ENCODE measurements around the gene DACT1. TPM values are rescaled to one million over a fixed set of nuclear protein-coding genes. Genes with fewer than 3 reads are reported as not detected.
"Not testable (repeated sequence)": the region's sequence is repeated elsewhere in the genome, so short reads cannot be mapped to it uniquely, and the experiment has no call there.

Gene DACT1, protein sequence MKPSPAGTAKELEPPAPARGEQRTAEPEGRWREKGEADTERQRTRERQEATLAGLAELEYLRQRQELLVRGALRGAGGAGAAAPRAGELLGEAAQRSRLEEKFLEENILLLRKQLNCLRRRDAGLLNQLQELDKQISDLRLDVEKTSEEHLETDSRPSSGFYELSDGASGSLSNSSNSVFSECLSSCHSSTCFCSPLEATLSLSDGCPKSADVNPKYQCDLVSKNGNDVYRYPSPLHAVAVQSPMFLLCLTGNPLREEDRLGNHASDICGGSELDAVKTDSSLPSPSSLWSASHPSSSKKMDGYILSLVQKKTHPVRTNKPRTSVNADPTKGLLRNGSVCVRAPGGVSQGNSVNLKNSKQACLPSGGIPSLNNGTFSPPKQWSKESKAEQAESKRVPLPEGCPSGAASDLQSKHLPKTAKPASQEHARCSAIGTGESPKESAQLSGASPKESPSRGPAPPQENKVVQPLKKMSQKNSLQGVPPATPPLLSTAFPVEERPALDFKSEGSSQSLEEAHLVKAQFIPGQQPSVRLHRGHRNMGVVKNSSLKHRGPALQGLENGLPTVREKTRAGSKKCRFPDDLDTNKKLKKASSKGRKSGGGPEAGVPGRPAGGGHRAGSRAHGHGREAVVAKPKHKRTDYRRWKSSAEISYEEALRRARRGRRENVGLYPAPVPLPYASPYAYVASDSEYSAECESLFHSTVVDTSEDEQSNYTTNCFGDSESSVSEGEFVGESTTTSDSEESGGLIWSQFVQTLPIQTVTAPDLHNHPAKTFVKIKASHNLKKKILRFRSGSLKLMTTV
- polyA plus RNA-seq: 1 to 10 TPM in 2 of 3 donors, under 1 TPM in 1; 0.62 to 7.4 (median 5.3) TPM

DNA sequence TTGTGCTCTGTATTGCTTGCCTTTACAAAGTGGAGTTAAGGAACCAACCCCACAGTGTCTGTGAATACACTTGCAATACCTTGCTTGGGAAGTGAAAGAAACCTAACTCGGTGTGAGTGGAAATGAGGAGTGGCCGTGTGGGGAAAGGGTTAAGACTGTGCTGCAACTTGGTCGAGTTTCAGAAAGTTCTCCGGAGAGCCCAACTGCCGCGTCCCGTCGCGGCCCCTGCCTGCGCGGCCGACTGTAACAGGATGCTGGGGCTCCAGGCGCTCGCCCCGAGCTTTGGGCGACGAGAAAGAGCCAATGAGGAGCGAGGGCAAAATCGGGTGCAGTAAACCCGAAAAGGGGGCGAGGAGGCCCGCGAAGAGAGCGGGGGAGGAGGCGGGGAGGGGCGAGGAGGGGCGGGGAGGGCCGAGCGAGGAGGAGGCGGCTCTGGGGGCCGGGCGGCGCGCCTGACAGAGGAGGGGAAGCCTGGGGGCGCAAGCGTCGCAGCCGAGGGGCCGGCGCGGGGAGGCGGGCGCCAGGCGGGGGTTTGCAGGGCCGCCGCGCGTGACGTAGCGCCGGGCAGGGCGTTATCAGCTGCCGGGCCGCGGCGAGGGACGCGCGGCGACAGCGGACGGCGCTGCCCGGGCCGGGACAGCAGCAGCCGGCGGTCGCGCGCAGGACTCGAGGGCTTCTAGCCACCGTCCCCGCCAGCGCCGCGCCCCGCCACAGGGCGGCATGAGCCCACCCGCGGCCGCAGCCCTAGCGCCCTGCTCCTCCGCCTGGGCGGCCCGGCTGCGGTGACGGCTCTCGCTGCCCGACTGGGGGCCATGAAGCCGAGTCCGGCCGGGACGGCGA, at the start of gene DACT1:
Gene DACT1 (plus strand): TSS at position 572 of the 840 bp plus-strand sequence. CDS start 241 bp downstream, at position 813.
- 0 to 1% (median 0%) methylated on average over 36 to 94 of the region's 94 CpGs for WGBS, 3 donors
- no peak within 1 kb of the TSS for H3K27ac ChIP-seq (ENCODE audit: low read depth, low read length)

DNA sequence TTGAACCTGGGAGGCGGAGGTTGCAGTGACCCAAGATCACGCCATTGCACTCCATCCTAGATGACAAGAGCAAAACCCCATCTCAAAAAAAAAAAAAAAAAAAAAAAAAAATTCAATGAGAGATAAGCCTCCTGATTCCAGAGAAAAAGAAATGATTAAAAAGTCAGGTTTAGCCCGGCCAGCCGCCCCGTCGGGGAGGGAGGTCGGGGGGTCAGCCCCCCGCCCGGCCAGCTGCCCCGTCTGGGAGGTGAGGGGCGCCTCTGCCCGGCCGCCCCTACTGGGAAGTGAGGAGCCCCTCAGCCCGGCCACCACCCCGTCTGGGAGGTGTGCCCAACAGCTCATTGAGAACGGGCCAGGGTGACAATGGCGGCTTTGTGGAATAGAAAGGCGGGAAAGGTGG, 49.4 kb upstream of the DACT1 start:
- 84 to 96% (median 90%) methylated on average over 17 to 18 of the region's 18 CpGs for WGBS, 3 donors
- not testable (repeated sequence) for H3K27ac ChIP-seq (ENCODE audit: low read depth, low read length)

DNA sequence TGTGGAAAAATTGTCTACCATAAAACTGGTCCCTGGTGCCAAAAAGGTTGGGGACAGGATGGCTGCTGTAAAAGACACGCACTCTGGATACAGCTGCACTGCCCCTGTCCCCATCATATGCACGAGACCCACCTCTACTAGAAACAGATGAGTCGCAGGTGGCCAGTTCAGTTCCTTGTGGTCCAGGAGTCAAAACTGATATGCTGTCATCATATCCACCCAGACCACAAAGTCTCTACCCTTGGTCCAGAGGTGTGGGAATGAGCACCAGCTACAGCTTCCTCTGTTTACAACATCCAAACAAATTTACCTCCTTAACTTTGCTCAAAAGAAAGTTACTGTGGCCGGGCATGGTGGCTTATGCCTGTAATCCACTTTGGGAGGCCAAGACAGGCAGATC, 43.8 kb upstream of the DACT1 start:
- 87 to 92% (median 88%) methylated on average over 4 of the region's 4 CpGs for WGBS, 3 donors
- no peak overlapping the region for H3K27ac ChIP-seq (ENCODE audit: low read depth, low read length)

DNA sequence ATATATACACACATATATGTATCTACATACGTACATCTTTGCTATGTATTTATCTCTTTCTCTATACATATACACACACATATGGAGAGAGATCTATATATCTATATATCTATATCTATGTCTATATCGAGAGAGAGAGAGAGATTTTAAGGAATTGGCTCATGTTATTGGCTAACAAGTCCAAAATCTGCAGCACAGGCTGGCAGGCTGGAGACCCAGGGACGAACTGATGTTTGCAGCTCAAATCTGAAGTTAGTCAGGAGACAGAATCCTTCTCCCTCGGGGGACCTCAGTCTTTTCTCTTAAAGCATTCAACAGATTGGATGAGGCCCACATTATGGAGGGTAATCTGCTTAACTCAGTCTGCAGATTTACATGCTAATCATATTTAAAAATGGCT, 40.7 kb upstream of the DACT1 start:
- WGBS, 3 donors: 80 to 86% (median 85%) methylated on average over 4 of the region's 4 CpGs
- H3K27ac ChIP-seq (ENCODE audit: low read depth, low read length): no peak overlapping the region

DNA sequence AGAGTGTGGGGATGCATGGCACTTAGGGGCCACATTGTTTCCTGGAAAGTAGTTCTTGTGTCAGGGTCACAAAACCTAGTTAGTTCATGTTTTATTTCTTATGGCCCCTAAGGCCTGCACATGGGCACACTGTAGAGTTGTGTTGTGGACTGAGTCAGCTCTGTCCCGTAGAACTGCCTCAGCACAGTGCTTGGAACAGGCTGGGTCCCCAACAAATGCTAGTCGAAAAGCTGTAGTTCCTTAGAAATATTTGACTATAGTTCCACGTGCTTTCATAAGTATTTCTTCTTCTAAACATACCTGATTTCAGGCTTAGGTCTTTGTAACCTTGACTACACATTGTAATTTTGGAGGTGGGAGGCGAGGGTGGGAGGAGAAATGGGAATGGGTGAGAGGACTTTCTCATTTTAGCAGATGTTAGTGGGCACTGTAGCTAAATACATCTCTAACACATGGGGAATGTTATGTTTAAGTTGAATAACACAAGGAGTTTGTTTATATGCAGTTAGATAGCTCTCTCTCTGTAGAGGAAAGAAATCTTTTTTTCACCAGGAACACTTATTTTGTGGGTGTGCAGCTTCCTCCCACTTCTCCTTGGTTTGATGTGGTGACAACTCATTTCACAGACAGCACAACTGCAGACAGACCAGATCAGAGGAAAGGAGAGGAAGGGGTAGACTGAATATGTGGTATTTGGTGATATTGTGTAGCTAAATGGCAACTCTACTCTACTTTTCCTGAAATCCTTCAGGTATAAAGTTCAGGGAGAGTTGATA, 39.5 kb upstream of the DACT1 start:
- 71 to 80% (median 79%) methylated on average over 4 of the region's 4 CpGs for WGBS, 3 donors
- H3K27ac ChIP-seq (ENCODE audit: low read depth, low read length): no peak overlapping the region

DNA sequence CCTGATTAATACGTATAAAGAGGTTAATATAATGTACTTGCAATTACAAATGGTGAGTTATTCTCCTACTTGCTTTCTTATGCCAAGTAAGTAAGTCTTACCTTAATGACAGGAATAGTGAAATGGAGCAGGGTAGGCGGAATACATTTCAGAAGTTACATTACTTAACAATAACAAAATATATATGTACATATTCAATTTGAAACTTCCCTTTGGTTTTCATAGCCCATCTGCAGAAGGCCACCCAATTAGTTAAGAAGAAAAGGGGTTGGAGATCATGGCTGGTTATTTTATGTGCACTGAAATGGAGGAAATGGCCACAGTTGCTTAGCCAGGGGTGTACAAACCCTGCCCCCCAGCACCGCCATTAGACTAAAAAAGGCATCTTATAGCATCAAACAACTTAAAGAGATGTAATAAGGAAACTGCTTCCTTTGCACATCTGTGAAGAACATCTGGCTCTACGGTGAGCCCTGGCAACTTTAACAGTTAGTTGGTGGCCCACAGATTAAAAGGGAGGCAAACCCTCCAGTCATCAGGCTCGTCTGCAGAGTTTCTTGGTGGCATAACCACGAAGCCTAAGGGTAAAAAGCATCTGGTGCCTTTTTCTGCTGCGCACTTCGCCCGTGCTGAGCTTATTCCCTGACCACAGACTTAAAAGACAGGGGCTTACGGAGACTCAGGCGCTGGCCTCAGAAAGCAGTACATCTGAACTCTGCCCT, 38.8 kb upstream of the DACT1 start:
- H3K27ac ChIP-seq (ENCODE audit: low read depth, low read length): no peak overlapping the region
- WGBS, 3 donors: 76 to 86% (median 83%) methylated on average over 11 of the region's 11 CpGs

DNA sequence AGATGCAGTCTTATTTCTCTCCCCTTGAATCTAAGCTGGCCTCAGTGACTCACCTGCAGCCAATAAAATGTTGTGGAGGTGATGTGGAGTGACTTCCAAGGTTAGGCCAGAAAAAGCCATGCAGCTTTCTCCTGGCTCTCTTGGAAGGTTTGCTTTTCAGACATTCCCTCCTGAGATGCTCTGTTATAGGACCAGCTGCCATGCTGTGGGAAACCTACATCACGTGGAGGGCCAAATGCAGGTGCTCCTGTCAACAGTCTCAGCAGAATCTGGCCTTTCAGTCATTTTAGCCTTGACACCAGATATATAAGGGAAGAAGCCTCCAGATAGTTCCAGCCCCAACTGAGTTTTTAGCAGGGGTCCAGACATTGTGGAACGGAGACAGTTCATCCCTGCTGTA, 38.1 kb upstream of the DACT1 start:
- H3K27ac ChIP-seq (ENCODE audit: low read depth, low read length): no peak overlapping the region
- 78 to 91% (median 89%) methylated on average over 2 of the region's 2 CpGs for WGBS, 3 donors

DNA sequence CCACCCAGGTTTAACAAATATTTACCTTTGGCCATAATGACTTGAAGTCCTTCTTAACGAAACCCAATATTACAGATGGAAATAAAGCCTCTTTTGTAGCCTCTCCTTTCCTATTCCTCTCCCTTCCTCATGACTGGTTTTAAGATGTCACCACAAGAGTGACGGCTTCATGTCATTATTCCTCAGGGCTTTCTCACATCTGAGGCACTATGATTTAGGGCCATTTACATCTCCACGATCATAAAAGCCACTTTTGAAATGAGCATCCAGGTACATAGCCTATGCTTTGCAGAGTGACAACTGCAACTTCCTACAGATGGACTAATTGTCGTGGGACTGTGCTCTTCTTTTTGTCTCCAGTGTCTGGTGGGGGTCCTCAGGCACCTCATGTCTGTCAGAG, 32.3 kb upstream of the DACT1 start:
- 63 to 88% (median 84%) methylated on average over 4 of the region's 4 CpGs for WGBS, 3 donors
- no peak overlapping the region for H3K27ac ChIP-seq (ENCODE audit: low read depth, low read length)

DNA sequence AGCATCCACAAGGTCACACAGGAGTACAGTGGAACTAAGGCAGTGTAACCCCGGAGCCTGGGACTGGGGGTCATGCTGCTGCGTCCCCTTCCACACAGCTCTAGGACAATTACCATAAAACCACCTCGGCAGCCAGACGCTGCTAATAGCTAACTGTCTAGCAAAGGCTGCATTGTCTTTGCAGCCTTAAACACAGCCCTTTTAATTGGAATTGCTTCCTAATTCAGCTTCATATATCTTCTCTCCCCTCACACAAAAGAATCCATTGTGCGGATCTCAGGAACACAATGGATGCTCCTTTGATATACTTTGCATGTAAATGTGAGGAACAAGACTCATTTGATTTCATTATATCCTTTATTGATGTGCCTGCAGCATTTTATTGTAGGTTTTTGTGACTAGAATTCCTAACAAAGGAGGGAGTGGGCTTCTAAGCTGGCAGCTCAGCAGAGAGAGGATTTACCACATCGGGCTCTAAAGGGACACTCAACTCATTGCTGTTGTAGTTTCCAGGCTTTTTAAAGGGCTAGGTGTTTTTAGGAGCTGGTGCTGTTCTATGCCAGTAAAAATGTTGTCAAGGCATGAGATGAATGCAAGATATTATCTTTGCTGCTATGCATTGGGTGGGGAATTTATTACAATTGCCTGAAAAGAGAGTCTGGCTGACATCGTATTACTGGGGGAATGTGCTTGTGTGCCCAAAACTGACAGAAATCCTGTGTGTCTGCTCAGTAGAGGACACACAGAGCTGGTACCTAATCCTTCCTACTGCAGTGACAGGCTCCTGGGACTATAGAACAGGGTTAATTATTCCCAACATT, 30.4 kb upstream of the DACT1 start:
- WGBS, 3 donors: 47 to 72% (median 61%) methylated on average over 7 of the region's 7 CpGs
- no peak overlapping the region for H3K27ac ChIP-seq (ENCODE audit: low read depth, low read length)

DNA sequence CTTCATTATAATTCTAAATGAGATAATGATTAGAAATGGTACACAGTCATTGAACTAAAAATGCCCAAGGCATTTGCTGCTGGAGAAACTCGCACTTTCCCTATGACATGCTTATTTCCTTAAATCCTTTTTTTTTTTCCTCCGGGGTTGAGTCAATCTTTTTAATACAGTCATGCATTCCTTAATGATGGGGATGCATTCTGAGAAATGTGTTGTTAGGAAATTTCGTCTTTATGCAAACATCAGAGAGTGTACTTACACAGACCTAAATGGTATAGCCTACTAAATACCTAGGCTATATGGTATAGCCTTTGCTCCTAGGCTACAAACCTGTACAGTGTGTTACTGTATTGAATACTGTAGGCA, 29.8 kb upstream of the DACT1 start:
- WGBS, 3 donors: 55 to 84% (median 84%) methylated on average over 3 of the region's 3 CpGs
- no peak overlapping the region for H3K27ac ChIP-seq (ENCODE audit: low read depth, low read length)

DNA sequence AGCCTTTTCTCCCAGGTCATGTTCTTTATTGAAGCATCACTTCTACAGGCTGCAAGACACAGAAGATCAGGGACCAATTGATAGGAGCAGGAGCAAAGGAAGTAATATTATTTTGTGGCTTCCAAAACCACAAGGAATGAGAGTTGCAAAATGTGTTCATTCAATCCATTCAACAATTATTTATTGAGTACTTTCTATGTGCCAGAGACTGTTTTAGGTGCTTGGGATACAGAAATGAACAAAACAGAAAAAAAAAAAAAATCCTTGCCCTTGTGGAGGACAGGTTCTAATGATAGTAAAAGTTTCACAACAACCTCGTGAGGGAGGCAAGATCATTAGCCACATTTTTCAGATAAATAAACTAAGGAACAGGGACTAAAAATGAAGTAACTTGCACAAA, 20.1 kb upstream of the DACT1 start:
- 14 to 22% (median 18%) methylated on average over 1 of the region's 1 CpG for WGBS, 3 donors
- H3K27ac ChIP-seq (ENCODE audit: low read depth, low read length): no peak overlapping the region

DNA sequence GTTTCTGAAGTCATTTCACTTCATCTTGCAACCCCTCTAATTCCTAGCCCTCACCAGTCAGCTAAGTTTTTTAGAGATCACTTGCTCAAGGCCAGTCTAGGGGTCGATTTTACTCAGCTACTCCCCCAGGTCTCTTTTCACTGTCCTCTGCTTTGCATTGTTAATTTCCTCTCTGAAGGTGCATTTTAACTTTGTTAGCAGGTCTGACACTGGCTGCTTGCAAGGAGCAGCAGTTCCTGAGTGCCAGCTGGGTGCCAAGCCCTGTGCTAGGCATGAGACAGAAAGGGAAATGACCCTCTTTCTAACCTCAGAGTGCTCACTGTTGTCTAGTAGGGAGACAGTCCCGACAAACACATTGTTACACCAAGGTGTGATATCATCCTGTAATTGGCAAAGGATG, 17.8 kb upstream of the DACT1 start:
- 28 to 59% (median 57%) methylated on average over 2 of the region's 2 CpGs for WGBS, 3 donors
- no peak overlapping the region for H3K27ac ChIP-seq (ENCODE audit: low read depth, low read length)

DNA sequence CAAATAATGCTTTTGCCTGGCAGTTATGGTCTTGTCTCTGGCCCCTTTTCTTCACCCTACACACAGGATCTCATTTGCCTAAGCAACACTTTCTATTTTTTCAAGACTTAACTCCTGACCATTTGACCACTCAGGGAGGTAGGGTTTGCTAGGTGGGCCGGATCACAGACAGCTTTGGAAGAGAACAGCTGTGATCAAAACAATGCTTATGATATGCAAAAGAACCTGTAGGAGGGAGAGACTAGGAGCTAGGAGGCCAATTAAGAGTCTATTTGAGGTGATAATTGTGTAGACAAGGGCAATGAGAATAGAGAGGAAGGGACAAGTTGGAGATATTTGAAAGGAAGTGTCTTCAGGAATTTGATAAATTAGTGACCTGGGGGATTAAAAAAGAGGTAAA, 12.3 kb upstream of the DACT1 start:
- no peak overlapping the region for H3K27ac ChIP-seq (ENCODE audit: low read depth, low read length)
- WGBS, 3 donors: 77 to 92% (median 88%) methylated on average over 1 of the region's 1 CpG

DNA sequence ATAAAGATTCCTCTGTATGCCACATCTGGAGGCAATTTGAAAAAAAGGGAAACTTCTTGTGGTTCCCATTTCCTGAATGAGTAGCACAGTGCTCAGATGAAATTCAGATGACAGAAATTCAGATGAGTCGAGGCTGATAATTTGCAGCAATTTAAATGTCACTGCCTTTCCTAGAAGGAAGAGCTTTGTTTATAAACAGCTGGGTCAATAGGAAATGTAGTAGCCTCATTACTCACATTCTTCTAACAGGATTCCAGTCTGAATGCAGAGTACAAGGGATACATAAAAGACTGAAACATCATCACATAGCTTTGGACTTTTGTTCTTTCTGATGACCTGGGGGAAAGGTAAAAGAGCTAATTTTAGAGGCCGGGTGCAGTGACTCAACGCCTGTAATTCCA, 11.3 kb upstream of the DACT1 start:
- H3K27ac ChIP-seq (ENCODE audit: low read depth, low read length): no peak overlapping the region
- WGBS, 3 donors: 35 to 45% (median 36%) methylated on average over 3 of the region's 3 CpGs

DNA sequence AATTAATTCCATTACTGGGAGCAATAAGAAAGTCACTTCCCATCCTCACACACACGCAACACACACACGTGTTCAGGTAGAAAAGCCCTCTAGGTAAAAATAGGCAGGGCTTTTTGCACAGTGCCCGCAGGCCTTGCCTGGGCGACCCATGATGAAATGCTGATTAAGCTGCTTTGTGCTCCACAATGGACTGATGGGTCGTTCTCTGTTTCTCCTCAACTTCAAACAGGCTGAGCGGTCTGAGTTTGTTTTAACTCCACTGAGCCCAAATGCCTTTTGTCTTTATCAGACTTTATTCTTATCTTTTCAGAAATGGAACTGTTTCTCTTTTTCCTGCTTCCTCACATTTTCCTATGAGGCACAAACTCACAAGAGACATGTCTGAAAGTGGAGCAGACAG, 9.4 kb upstream of the DACT1 start:
- 60 to 81% (median 80%) methylated on average over 6 of the region's 6 CpGs for WGBS, 3 donors
- H3K27ac ChIP-seq (ENCODE audit: low read depth, low read length): no peak overlapping the region

DNA sequence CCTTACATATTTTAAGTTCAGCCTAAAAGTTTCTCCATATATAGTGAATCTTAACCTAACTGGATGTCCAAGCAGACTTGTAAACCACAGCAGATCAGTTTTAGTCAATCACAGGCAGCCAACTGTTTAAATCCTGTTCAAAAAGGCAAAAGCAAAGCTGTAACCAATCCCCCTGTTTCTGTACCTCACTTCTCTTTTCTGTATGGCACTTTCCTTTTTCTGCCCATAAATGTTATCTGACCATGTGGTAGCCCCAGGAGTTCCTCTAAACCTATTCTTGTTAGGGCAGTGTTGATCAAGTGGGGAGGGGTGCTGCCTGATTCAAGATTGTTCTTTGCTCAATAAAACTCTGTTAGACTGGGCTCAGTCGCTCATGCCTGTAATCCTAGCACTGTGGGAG, 8.5 kb upstream of the DACT1 start:
- H3K27ac ChIP-seq (ENCODE audit: low read depth, low read length): no peak overlapping the region
- 59 to 74% (median 62%) methylated on average over 1 of the region's 1 CpG for WGBS, 3 donors

DNA sequence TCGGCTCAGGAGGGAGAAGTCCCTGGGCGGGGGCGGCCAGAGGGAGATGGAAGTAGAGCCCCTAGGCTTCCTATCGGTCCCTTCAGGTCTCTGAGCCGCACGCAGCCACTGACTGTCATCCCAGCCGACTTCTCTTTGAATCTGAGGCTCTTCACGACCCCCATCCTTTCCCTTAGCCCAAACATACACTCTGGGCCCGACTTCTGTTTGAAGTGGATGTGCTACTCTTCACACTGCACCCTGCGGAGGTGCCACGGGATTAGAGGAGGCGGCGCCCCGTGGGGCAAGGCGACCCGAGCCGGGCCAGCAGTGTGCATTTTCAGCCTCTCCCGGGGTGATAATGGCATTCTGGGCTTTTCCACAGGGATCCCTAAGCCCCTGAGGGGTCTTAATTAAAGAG, 6.0 kb upstream of the DACT1 start:
- WGBS, 3 donors: 25 to 68% (median 64%) methylated on average over 18 of the region's 18 CpGs

More for the DNA sequence above, 6.0 kb upstream of the DACT1 start:
- no peak overlapping the region for H3K27ac ChIP-seq (ENCODE audit: low read depth, low read length)

All from adipose tissue (tissue), 3 donors.